ENCODE data around the gene TTC28. TPM values are rescaled to one million over a fixed set of nuclear protein-coding genes. Genes with fewer than 3 reads are reported as not detected.

Gene TTC28
- total RNA-seq, 1 donor from 2014 or later = 5.5 TPM

- ATAC-seq = no peak
Observed at GRCh38 chr22:28132466-28132865, 547.2 kb downstream of the TTC28 start.

GRCh38 chr22:28129319-28129962 is 550.2 kb downstream of the TTC28 start:
- ATAC-seq = no peak

- no peak for ATAC-seq
Observed at GRCh38 chr22:28128827-28129226, 550.8 kb downstream of the TTC28 start.

GRCh38 chr22:28125799-28126198 is 553.8 kb downstream of the TTC28 start:
- no peak for ATAC-seq

GRCh38 chr22:28123989-28124766 is 555.5 kb downstream of the TTC28 start:
- ATAC-seq = peak; percentile 18

- no peak for ATAC-seq
Observed at GRCh38 chr22:28120691-28121592, 558.7 kb downstream of the TTC28 start.

- no peak for ATAC-seq
Observed at GRCh38 chr22:28118957-28119631, 560.5 kb downstream of the TTC28 start.

GRCh38 chr22:28116219-28116673 is 563.4 kb downstream of the TTC28 start:
- ATAC-seq = peak; percentile 81

- ATAC-seq = no peak
Observed at GRCh38 chr22:28115426-28115825, 564.2 kb downstream of the TTC28 start.

- peak; percentile 64 for ATAC-seq
Observed at GRCh38 chr22:28112548-28113043, 567.0 kb downstream of the TTC28 start.

- no peak for ATAC-seq
Observed at GRCh38 chr22:28112190-28112544, 567.5 kb downstream of the TTC28 start.

- no peak for ATAC-seq
Observed at GRCh38 chr22:28111501-28112189, 568.0 kb downstream of the TTC28 start.

GRCh38 chr22:28108851-28109250 is 570.8 kb downstream of the TTC28 start:
- ATAC-seq = no peak

GRCh38 chr22:28106617-28107016 is 573.0 kb downstream of the TTC28 start:
- no peak for ATAC-seq

GRCh38 chr22:28105988-28106387 is 573.7 kb downstream of the TTC28 start:
- ATAC-seq = no peak

- ATAC-seq = peak; percentile 52
Observed at GRCh38 chr22:28105413-28105812, 574.2 kb downstream of the TTC28 start.

GRCh38 chr22:28103596-28103995 is 576.0 kb downstream of the TTC28 start:
- no peak for ATAC-seq

GRCh38 chr22:28102151-28102812 is 577.4 kb downstream of the TTC28 start:
- no peak for ATAC-seq

- ATAC-seq = no peak
Observed at GRCh38 chr22:28097627-28098026, 582.0 kb downstream of the TTC28 start.

GRCh38 chr22:28096161-28096560 is 583.5 kb downstream of the TTC28 start:
- ATAC-seq = no peak
